K562 (cell line): ENCODE data around the gene NASP. TPM values are rescaled to one million over a fixed set of nuclear protein-coding genes. Genes with fewer than 3 reads are reported as not detected.

Source experiments
- ETS2 ChIP-seq: IDR thresholded peaks from 2 replicates; pipeline ENCODE4 v1.6.1; 2016; ENCODE audit warnings: borderline replicate concordance, missing genetic modification characterization, mild to moderate bottlenecking, moderate library complexity, missing compliant biosample characterization; ENCODE audit not compliant: poor library complexity, severe bottlenecking
- ILK ChIP-seq: fragments of 450-650 bp; IDR thresholded peaks from 2 replicates; pipeline ENCODE4 v1.6.1; 2016; ENCODE audit warnings: missing genetic modification characterization, low read depth, mild to moderate bottlenecking, missing compliant biosample characterization, moderate library complexity, borderline replicate concordance
- NFE2L1 ChIP-seq: fragments of 450-650 bp; IDR thresholded peaks from 2 replicates; pipeline ENCODE4 v1.6.1; 2016; ENCODE audit warnings: missing genetic modification characterization, low read depth, mild to moderate bottlenecking, missing compliant biosample characterization, moderate library complexity, borderline replicate concordance
- SIN3B ChIP-seq: fragments of 450-650 bp; IDR thresholded peaks from 2 replicates; pipeline ENCODE4 v1.6.1; 2017; ENCODE audit warnings: low read depth, mild to moderate bottlenecking, moderate library complexity
- SMAD4 ChIP-seq: fragments of 250-450 bp; sonication (Bioruptor Pico); conservative IDR thresholded peaks from 2 replicates; pipeline ENCODE4 v1.8.0; 2021; ENCODE audit warnings: inconsistent platforms, mild to moderate bottlenecking, moderate library complexity
- U2AF1 ChIP-seq: fragments of 200-400 bp; formaldehyde crosslinking; optimal IDR thresholded peaks from 2 replicates; pipeline ENCODE3; 2017; ENCODE audit warnings: mild to moderate bottlenecking, low read depth, low read length, moderate library complexity
- ZNF57 ChIP-seq: fragments of 450-650 bp; formaldehyde crosslinking; IDR thresholded peaks from 2 replicates; pipeline ENCODE4 v1.4.0; 2020; ENCODE audit warnings: mild to moderate bottlenecking, moderate library complexity
- polyA plus RNA-seq, 8 experiments: library from polyadenylated mRNA; depleted of rRNA in 4 of 8; stranded (reverse) in 5 of 8; unstranded in 3 of 8; fragments of >200 nt; fragmentation: Nextera tagmentation in 2 of 8; fragmentation: Illumina TruSeq in 1 of 8; extraction: Ambion mirVana in 2 of 8; extraction: Trizol in 1 of 8; gene quantifications; 2 replicates each; pipeline versions ENCODE4 v1.2.1 to v1.2.3, GENCODE V29; 2011 to 2014; ENCODE audit warnings: inconsistent platforms in 1 of 8, missing spikeins in 1 of 8
- total RNA-seq, 7 experiments: library from RNA; depleted of rRNA in 6 of 7; stranded (reverse); fragments of >200 nt in 6 of 7; fragmentation: Illumina TruSeq in 2 of 7; extraction: Trizol in 2 of 7; gene quantifications; 2 replicates each; pipeline versions ENCODE4 v1.2.1 to v1.2.3, GENCODE V29; 2011 to 2021; ENCODE audit warnings: low replicate concordance in 1 of 7
- TF ChIP-seq, protein P1 (sequence below): fragments of 450-650 bp; IDR thresholded peaks from 2 replicates; pipeline ENCODE4 v1.6.1; 2016; ENCODE audit warnings: mild to moderate bottlenecking, moderate library complexity
- TF ChIP-seq, protein P2 (sequence below): IDR thresholded peaks from 3 replicates; pipeline ENCODE4 v1.6.1; 2011; ENCODE audit warnings: borderline replicate concordance, mild to moderate bottlenecking, moderate library complexity; ENCODE audit not compliant: insufficient read length; ENCODE audit errors: extremely low read depth

Gene NASP
- total and polyA plus RNA-seq, 9 of the 15 experiments (the other 6 are each of a cell fraction or from before 2014, with no cell fraction given), result 199 to 578 (median 419) TPM

DNA sequence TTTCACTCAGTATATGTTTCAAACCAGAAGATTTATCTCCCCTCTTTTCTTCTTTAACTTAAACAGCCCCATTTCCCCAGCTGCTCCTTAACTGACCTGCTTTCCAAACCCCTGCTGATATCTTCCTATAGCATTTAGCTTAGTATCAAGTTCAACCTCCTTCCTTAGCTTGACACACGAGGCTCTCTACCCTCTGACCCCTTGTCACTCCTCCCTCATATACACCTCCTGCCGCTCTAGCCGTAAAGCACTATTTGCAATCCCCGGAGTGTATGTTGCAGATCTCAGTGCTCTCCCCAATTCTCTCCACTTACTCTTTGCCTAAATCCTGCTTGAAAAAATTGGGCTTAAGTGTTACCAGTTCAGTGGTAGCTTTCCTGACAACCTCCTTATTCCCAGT, 47.0 kb upstream of the NASP start (continued):
- TF ChIP-seq, protein P1, sequence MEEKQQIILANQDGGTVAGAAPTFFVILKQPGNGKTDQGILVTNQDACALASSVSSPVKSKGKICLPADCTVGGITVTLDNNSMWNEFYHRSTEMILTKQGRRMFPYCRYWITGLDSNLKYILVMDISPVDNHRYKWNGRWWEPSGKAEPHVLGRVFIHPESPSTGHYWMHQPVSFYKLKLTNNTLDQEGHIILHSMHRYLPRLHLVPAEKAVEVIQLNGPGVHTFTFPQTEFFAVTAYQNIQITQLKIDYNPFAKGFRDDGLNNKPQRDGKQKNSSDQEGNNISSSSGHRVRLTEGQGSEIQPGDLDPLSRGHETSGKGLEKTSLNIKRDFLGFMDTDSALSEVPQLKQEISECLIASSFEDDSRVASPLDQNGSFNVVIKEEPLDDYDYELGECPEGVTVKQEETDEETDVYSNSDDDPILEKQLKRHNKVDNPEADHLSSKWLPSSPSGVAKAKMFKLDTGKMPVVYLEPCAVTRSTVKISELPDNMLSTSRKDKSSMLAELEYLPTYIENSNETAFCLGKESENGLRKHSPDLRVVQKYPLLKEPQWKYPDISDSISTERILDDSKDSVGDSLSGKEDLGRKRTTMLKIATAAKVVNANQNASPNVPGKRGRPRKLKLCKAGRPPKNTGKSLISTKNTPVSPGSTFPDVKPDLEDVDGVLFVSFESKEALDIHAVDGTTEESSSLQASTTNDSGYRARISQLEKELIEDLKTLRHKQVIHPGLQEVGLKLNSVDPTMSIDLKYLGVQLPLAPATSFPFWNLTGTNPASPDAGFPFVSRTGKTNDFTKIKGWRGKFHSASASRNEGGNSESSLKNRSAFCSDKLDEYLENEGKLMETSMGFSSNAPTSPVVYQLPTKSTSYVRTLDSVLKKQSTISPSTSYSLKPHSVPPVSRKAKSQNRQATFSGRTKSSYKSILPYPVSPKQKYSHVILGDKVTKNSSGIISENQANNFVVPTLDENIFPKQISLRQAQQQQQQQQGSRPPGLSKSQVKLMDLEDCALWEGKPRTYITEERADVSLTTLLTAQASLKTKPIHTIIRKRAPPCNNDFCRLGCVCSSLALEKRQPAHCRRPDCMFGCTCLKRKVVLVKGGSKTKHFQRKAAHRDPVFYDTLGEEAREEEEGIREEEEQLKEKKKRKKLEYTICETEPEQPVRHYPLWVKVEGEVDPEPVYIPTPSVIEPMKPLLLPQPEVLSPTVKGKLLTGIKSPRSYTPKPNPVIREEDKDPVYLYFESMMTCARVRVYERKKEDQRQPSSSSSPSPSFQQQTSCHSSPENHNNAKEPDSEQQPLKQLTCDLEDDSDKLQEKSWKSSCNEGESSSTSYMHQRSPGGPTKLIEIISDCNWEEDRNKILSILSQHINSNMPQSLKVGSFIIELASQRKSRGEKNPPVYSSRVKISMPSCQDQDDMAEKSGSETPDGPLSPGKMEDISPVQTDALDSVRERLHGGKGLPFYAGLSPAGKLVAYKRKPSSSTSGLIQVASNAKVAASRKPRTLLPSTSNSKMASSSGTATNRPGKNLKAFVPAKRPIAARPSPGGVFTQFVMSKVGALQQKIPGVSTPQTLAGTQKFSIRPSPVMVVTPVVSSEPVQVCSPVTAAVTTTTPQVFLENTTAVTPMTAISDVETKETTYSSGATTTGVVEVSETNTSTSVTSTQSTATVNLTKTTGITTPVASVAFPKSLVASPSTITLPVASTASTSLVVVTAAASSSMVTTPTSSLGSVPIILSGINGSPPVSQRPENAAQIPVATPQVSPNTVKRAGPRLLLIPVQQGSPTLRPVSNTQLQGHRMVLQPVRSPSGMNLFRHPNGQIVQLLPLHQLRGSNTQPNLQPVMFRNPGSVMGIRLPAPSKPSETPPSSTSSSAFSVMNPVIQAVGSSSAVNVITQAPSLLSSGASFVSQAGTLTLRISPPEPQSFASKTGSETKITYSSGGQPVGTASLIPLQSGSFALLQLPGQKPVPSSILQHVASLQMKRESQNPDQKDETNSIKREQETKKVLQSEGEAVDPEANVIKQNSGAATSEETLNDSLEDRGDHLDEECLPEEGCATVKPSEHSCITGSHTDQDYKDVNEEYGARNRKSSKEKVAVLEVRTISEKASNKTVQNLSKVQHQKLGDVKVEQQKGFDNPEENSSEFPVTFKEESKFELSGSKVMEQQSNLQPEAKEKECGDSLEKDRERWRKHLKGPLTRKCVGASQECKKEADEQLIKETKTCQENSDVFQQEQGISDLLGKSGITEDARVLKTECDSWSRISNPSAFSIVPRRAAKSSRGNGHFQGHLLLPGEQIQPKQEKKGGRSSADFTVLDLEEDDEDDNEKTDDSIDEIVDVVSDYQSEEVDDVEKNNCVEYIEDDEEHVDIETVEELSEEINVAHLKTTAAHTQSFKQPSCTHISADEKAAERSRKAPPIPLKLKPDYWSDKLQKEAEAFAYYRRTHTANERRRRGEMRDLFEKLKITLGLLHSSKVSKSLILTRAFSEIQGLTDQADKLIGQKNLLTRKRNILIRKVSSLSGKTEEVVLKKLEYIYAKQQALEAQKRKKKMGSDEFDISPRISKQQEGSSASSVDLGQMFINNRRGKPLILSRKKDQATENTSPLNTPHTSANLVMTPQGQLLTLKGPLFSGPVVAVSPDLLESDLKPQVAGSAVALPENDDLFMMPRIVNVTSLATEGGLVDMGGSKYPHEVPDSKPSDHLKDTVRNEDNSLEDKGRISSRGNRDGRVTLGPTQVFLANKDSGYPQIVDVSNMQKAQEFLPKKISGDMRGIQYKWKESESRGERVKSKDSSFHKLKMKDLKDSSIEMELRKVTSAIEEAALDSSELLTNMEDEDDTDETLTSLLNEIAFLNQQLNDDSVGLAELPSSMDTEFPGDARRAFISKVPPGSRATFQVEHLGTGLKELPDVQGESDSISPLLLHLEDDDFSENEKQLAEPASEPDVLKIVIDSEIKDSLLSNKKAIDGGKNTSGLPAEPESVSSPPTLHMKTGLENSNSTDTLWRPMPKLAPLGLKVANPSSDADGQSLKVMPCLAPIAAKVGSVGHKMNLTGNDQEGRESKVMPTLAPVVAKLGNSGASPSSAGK, result peak; percentile 46
- TF ChIP-seq U2AF1, result no peak
- TF ChIP-seq SIN3B, result no peak
- TF ChIP-seq NFE2L1 (tag), result no peak
- TF ChIP-seq ILK (tag), result no peak
- no peak for TF ChIP-seq ETS2
- TF ChIP-seq SMAD4 (CRISPR knock-in tag), result no peak
- TF ChIP-seq ZNF57, result no peak
- TF ChIP-seq, protein P2, sequence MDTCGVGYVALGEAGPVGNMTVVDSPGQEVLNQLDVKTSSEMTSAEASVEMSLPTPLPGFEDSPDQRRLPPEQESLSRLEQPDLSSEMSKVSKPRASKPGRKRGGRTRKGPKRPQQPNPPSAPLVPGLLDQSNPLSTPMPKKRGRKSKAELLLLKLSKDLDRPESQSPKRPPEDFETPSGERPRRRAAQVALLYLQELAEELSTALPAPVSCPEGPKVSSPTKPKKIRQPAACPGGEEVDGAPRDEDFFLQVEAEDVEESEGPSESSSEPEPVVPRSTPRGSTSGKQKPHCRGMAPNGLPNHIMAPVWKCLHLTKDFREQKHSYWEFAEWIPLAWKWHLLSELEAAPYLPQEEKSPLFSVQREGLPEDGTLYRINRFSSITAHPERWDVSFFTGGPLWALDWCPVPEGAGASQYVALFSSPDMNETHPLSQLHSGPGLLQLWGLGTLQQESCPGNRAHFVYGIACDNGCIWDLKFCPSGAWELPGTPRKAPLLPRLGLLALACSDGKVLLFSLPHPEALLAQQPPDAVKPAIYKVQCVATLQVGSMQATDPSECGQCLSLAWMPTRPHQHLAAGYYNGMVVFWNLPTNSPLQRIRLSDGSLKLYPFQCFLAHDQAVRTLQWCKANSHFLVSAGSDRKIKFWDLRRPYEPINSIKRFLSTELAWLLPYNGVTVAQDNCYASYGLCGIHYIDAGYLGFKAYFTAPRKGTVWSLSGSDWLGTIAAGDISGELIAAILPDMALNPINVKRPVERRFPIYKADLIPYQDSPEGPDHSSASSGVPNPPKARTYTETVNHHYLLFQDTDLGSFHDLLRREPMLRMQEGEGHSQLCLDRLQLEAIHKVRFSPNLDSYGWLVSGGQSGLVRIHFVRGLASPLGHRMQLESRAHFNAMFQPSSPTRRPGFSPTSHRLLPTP, result no peak
